Renal cortex interstitium (tissue), 3 donors: ENCODE measurements around the gene FAM156B. TPM values are rescaled to one million over a fixed set of nuclear protein-coding genes. Genes with fewer than 3 reads are reported as not detected.

Experiments
- polyA plus RNA-seq, 3 donors: library from polyadenylated mRNA; unstranded; fragments of 120-200 nt; gene quantifications; one replicate each; pipeline ENCODE4 v1.2.1, GENCODE V29; 2013; ENCODE audit not compliant: insufficient read length in 3 of 3

The FAM156B gene
- polyA plus RNA-seq, 3 donors, result 13.9 to 22.9 (median 18.2) TPM

Other genes with a start within 250 kb of the FAM156B start
- not detected for gene SSX7, start 242.4 kb upstream of the FAM156B start, polyA plus RNA-seq
- not detected for gene SSX2, start 190.2 kb upstream of the FAM156B start, polyA plus RNA-seq
- gene SSX2B, start 146.1 kb upstream of the FAM156B start, polyA plus RNA-seq, result under 1 TPM in 1 of 3 donors, not detected in 2; 0.09 TPM
- not detected for gene SPANXN5, start 99.9 kb upstream of the FAM156B start, polyA plus RNA-seq
- not detected for gene XAGE5, start 86.0 kb upstream of the FAM156B start, polyA plus RNA-seq
- gene XAGE3, start 29.2 kb upstream of the FAM156B start, polyA plus RNA-seq, result not detected
- gene FAM156A, start 61.2 kb downstream of the FAM156B start, polyA plus RNA-seq, result 10 to 100 TPM; 23.9 to 44.3 (median 27.6) TPM
- 10 to 100 TPM; 15.6 to 25.9 (median 16.1) TPM for gene GPR173, start 151.5 kb downstream of the FAM156B start, polyA plus RNA-seq
- gene TSPYL2, start 185.0 kb downstream of the FAM156B start, polyA plus RNA-seq, result 10 to 100 TPM; 30.0 to 39.3 (median 33.4) TPM
- gene KANTR, start 196.8 kb downstream of the FAM156B start, polyA plus RNA-seq, result 10 to 100 TPM; 11.9 to 17.2 (median 14.2) TPM